Tibial nerve (tissue), 4 donors: ENCODE measurements around the gene DFFA. TPM values are rescaled to one million over a fixed set of nuclear protein-coding genes. Genes with fewer than 3 reads are reported as not detected.

Source experiments
- DNase-seq, 2 donors: peaks; one replicate each; pipeline ENCODE4 v3.0.0-alpha.2; 2019; ENCODE audit warnings: low spot score in 2 of 2
- H3K27ac ChIP-seq, 4 donors: fragments of 200-600 bp; sonication (generic) in 3 of 4; one replicate each; pipeline ENCODE4 v1.5.1; 2017 to 2019; ENCODE audit warnings: mild to moderate bottlenecking in 1 of 4
- H3K27me3 ChIP-seq, 2 donors: fragments of 200-600 bp; sonication (generic) in 1 of 2; one replicate each; pipeline versions ENCODE4 v1.5.1 to v1.6.0; 2017 to 2019
- H3K36me3 ChIP-seq, 3 donors: fragments of 200-600 bp; sonication (generic); one replicate each; pipeline ENCODE4 v1.5.1; 2018 to 2019
- H3K4me1 ChIP-seq, 4 donors: fragments of 200-600 bp; sonication (generic) in 3 of 4; one replicate each; pipeline ENCODE4 v1.5.1; 2017 to 2019
- H3K4me3 ChIP-seq, 4 donors: fragments of 200-600 bp; sonication (generic) in 3 of 4; one replicate each; pipeline ENCODE4 v1.5.1; 2017 to 2019; ENCODE audit warnings: mild to moderate bottlenecking in 1 of 4, moderate library complexity in 1 of 4
- H3K9me3 ChIP-seq, 4 donors: fragments of 200-600 bp; sonication (generic) in 3 of 4; one replicate each; pipeline ENCODE4 v1.5.1; 2017 to 2019
- EP300 ChIP-seq, 2 donors: sonication (generic); formaldehyde crosslinking; IDR thresholded peaks; one replicate each; pipeline ENCODE4 v1.6.1; 2017; ENCODE audit warnings: antibody characterized with exemption in 2 of 2, mild to moderate bottlenecking in 1 of 2
- POLR2A ChIP-seq, 2 donors: fragments of 450-650 bp; IDR thresholded peaks; one replicate each; pipeline ENCODE4 v1.6.1; 2017; ENCODE audit warnings: antibody characterized with exemption in 2 of 2, mild to moderate bottlenecking in 2 of 2, moderate library complexity in 2 of 2
- WGBS, 2 donors: methylation state at CpG; one replicate each; pipeline ENCODE4 v1.1.5; 2018; 5-methylcytosine and 5-hydroxymethylcytosine counted together
- total RNA-seq, 4 donors: library from RNA; depleted of rRNA; stranded (reverse); fragments of >200 nt; gene quantifications; one replicate each; pipeline ENCODE4 v1.1.0, GENCODE V29; 2016
- TF ChIP-seq, protein P1 (sequence below), 5 experiments: fragments of 200-600 bp in 3 of 5; fragments of 450-650 bp in 2 of 5; sonication (generic) in 3 of 5; IDR thresholded peaks; one replicate each; pipeline ENCODE4 v1.5.1; 2016 to 2019; ENCODE audit warnings: antibody characterized with exemption in 5 of 5, mild to moderate bottlenecking in 3 of 5, moderate library complexity in 2 of 5

DFFA gene
- total RNA-seq, 4 donors from 2014 or later, result 14.9 to 19.5 (median 18.9) TPM

DNA sequence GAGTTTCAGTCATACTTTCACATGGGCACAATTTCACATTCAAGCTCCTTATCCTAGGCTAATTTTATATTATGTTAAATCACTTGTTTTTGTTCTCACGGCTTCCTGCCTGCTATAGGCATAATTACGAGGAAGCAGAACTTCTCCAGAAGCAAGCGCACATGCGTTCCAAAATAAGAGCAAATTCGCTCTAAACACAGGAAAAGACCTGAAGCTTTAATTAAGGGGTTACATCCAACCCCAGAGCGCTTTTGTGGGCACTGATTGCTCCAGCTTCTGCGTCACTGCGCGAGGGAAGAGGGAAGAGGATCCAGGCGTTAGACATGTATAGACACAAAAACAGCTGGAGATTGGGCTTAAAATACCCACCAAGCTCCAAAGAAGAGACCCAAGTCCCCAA is 22.6 kb downstream of the DFFA start, which contains the start of gene CORT:
TSS of gene CORT (plus strand) at position 281 of the 400 bp plus-strand sequence. CDS start 193 bp downstream, outside the sequence.
- Histone ChIP-seq H3K4me1 (peaks cover 0 to 10% (median 0%) of the 10 kb centered on the region in 4 donors), H3K27me3 (no peaks in the 10 kb centered on the region), H3K27ac (no peak within 1 kb of the TSS), H3K36me3 (peaks cover 0 to 23% (median 0%) of the 10 kb centered on the region in 3 donors), H3K9me3 (no peaks in the 10 kb centered on the region), H3K4me3 (no peak within 1 kb of the TSS)
- 81 to 86% methylated on average over 10 of the region's 10 CpGs for WGBS, 2 donors
- DNase-seq, result no peak
- TF ChIP-seq, protein P1, sequence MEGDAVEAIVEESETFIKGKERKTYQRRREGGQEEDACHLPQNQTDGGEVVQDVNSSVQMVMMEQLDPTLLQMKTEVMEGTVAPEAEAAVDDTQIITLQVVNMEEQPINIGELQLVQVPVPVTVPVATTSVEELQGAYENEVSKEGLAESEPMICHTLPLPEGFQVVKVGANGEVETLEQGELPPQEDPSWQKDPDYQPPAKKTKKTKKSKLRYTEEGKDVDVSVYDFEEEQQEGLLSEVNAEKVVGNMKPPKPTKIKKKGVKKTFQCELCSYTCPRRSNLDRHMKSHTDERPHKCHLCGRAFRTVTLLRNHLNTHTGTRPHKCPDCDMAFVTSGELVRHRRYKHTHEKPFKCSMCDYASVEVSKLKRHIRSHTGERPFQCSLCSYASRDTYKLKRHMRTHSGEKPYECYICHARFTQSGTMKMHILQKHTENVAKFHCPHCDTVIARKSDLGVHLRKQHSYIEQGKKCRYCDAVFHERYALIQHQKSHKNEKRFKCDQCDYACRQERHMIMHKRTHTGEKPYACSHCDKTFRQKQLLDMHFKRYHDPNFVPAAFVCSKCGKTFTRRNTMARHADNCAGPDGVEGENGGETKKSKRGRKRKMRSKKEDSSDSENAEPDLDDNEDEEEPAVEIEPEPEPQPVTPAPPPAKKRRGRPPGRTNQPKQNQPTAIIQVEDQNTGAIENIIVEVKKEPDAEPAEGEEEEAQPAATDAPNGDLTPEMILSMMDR (IDR thresholded peaks at IDR 0.05), result no peak
- TF ChIP-seq EP300 (IDR thresholded peaks at IDR 0.05), result no peak
- TF ChIP-seq POLR2A (IDR thresholded peaks at IDR 0.05), result no peak

DNA sequence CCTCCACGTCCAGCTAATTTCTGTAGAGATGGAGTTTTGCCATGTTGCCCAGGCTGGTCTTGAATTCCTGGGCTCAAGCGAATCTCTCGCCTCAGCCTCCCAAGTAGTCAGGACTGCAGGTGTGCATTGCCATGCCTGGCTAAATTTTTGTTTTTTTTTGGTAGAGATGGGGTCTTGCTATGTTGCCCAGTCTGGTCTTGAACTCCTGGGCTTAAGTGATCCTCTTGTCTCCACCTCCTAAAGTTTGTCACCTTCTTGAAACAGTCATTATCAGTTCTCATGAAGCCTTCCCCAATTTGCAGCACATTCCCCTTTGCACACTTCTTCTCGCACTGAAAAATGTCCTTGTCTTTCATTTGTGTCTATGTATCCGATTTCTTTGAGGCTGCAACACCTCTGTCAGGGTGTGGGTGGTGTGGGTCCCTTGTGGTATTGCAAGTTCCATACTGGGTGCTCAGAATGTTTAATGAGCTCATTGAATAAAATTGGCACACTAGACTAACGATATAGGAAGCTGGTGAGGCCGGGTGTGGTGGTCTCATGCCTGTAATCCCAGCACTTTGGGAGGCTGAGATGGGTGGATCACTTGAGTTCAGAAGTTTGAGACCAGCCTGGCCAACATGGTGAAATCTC is 25.4 kb downstream of the DFFA start:
- DNase-seq, result no peak
- 93 to 95% methylated on average over 7 of the region's 7 CpGs for WGBS, 2 donors
- Histone ChIP-seq H3K27me3 (no peaks in the 10 kb centered on the region), H3K4me1 (peaks cover 0 to 10% (median 0%) of the 10 kb centered on the region in 4 donors), H3K36me3 (peaks cover 0 to 30% (median 0%) of the 10 kb centered on the region in 3 donors), H3K9me3 (no peaks in the 10 kb centered on the region), H3K4me3 (no peak overlapping the region), H3K27ac (no peak overlapping the region)
- TF ChIP-seq EP300 (IDR thresholded peaks at IDR 0.05) (no peak), POLR2A (IDR thresholded peaks at IDR 0.05) (no peak)
- TF ChIP-seq, protein P1 (IDR thresholded peaks at IDR 0.05), result no peak

- TF ChIP-seq POLR2A (IDR thresholded peaks at IDR 0.05) (no peak), EP300 (IDR thresholded peaks at IDR 0.05) (no peak)
- TF ChIP-seq, protein P1 (IDR thresholded peaks at IDR 0.05), result no peak
- DNase-seq, result no peak
- H3K4me3 ChIP-seq, result no peak overlapping the region
- H3K9me3 ChIP-seq, result no peaks in the 10 kb centered on the region
- peaks cover 0 to 50% (median 0%) of the 10 kb centered on the region in 3 donors for H3K36me3 ChIP-seq
- no peaks in the 10 kb centered on the region for H3K4me1 ChIP-seq
- H3K27ac ChIP-seq, result no peak overlapping the region
- 86 to 87% methylated on average over 7 of the region's 7 CpGs for WGBS, 2 donors
- no peaks in the 10 kb centered on the region for H3K27me3 ChIP-seq
These were observed 27.4 kb downstream of the DFFA start for GRCh38 chr1:10444795-10445397.

- no peak for TF ChIP-seq POLR2A (IDR thresholded peaks at IDR 0.05)
- no peaks in the 10 kb centered on the region for H3K27me3 ChIP-seq
- WGBS, 2 donors, result 92 to 94% methylated on average over 6 of the region's 6 CpGs
These were observed 28.1 kb downstream of the DFFA start for GRCh38 chr1:10444248-10444647.

DNA sequence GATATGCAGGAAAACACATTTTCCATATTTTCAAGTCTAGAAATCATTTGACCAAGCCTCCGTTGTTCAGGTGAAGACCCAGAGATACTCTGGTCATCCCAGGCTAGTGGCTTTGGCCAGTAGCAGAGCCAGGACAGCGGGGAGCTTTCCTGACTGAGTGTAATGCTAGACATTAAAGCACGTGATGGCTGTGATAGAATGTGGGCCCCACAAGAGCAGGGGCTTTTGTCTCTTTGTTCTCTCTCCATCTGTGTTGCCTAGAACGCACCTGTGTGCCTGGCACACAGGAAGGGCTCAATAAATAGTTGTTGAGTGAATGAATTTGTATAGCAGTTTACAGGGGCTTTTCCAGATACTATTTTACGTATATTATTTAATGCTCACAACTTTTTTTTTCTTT is 31.5 kb downstream of the DFFA start:
- Histone ChIP-seq H3K36me3 (peaks cover 0 to 49% (median 0%) of the 10 kb centered on the region in 3 donors), H3K27me3 (no peaks in the 10 kb centered on the region), H3K4me1 (no peaks in the 10 kb centered on the region), H3K9me3 (no peaks in the 10 kb centered on the region), H3K27ac (no peak overlapping the region), H3K4me3 (no peak overlapping the region)
- TF ChIP-seq, protein P1 (IDR thresholded peaks at IDR 0.05), result no peak
- TF ChIP-seq POLR2A (IDR thresholded peaks at IDR 0.05) (no peak), EP300 (IDR thresholded peaks at IDR 0.05) (no peak)
- 88 to 89% methylated on average over 5 of the region's 5 CpGs for WGBS, 2 donors
- DNase-seq, result no peak

More at GRCh38 chr1:10444248-10444647, 28.1 kb downstream of the DFFA start:
- Histone ChIP-seq H3K36me3 (peaks cover 0 to 56% (median 0%) of the 10 kb centered on the region in 3 donors), H3K4me3 (no peak overlapping the region), H3K27ac (no peak overlapping the region), H3K9me3 (no peaks in the 10 kb centered on the region), H3K4me1 (no peaks in the 10 kb centered on the region)
- DNase-seq, result no peak
